ENCODE measurements around the gene RASAL3.

The RASAL3 gene

DNA sequence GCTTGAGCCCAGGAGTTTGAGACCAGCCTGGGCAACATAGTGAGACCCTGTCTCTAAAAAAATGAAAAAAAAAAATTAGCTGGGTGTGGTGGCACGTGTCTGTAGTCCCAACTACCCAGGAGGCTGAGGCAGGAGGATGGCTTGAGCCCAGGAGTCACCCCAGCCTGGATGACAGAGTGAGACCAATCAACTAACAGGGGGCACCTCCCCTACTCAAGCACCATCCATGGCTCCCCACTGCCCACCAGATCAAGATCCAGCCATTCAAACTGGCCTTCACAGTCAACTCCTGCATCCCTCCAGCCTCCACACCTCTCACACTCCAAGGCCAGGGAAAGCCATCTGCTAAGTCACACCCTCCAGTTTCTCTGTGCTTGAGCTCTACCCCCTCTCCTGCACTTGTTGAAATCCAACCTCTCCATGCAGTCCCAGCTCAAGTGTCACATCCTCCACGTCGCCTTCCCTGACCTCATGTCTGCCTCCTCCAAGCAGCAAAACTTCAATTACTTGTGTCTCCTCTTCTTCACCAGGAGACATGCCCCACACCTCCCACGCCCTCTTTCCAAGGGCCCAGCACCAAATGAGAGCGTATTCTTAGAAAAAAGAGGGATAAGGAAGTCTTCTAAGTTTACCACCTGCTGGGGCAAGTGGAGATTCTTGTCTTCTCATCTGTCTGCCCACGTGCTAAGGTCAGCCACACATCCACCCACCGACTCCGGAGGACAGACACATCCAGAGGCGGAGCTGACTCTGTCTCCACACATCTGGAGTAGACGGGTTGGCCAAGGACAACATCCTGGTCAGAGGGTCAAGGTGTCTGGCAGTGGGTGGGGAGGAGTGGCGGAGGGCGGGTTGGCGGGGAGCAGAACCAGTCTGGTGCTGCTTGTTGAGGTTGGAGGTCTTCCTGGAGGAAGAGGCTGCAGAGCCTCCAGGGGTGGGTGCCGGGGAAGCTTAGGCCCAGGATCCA is 43.0 kb upstream of the RASAL3 start (continued):
- TF ChIP-seq, protein P1, sequence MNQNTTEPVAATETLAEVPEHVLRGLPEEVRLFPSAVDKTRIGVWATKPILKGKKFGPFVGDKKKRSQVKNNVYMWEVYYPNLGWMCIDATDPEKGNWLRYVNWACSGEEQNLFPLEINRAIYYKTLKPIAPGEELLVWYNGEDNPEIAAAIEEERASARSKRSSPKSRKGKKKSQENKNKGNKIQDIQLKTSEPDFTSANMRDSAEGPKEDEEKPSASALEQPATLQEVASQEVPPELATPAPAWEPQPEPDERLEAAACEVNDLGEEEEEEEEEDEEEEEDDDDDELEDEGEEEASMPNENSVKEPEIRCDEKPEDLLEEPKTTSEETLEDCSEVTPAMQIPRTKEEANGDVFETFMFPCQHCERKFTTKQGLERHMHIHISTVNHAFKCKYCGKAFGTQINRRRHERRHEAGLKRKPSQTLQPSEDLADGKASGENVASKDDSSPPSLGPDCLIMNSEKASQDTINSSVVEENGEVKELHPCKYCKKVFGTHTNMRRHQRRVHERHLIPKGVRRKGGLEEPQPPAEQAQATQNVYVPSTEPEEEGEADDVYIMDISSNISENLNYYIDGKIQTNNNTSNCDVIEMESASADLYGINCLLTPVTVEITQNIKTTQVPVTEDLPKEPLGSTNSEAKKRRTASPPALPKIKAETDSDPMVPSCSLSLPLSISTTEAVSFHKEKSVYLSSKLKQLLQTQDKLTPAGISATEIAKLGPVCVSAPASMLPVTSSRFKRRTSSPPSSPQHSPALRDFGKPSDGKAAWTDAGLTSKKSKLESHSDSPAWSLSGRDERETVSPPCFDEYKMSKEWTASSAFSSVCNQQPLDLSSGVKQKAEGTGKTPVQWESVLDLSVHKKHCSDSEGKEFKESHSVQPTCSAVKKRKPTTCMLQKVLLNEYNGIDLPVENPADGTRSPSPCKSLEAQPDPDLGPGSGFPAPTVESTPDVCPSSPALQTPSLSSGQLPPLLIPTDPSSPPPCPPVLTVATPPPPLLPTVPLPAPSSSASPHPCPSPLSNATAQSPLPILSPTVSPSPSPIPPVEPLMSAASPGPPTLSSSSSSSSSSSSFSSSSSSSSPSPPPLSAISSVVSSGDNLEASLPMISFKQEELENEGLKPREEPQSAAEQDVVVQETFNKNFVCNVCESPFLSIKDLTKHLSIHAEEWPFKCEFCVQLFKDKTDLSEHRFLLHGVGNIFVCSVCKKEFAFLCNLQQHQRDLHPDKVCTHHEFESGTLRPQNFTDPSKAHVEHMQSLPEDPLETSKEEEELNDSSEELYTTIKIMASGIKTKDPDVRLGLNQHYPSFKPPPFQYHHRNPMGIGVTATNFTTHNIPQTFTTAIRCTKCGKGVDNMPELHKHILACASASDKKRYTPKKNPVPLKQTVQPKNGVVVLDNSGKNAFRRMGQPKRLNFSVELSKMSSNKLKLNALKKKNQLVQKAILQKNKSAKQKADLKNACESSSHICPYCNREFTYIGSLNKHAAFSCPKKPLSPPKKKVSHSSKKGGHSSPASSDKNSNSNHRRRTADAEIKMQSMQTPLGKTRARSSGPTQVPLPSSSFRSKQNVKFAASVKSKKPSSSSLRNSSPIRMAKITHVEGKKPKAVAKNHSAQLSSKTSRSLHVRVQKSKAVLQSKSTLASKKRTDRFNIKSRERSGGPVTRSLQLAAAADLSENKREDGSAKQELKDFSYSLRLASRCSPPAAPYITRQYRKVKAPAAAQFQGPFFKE (tag by site-specific recombination; IDR thresholded peaks at IDR 0.05; ENCODE audit: borderline replicate concordance) = no peak
- TF ChIP-seq EGR2 (tag by site-specific recombination; IDR thresholded peaks at IDR 0.05; ENCODE audit: low read depth) = peak; percentile 95

DNA sequence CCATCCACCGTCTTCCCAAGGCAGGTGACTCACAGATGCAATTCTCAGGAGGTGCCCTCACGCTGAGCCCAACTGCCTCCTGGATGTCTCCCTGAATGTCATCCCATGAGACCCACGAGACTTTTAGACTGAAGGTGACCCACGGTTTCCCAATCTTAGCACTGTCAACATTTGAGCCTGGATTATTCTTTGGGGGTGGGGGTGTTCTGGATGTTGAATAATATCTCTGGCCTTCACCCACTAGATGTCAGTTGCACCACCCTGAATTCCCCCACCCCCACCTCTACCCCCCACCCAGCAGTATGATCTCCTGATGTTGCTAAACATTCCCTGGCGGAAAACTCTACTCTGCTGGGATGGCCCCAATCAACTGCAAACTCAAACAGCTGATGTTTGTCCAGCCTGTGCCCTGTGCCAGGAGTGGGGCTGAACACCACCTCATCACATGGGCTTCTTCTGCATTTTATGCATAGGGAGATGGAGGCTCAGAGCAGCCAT is 41.8 kb upstream of the RASAL3 start:
- H3K4me1 ChIP-seq (ENCODE audit: control insufficient read depth, insufficient read depth, low read length) = peaks cover 2% of the 10 kb centered on the region
- CTCF ChIA-PET = interaction anchor here (1.0 kb wide), 1 partner anchor 49 kb away, joined by 5 read pairs; no protein-coding TSS in a partner anchor
- no peak overlapping the region for H3K4me3 ChIP-seq (ENCODE audit: low read depth, low read length)
- no peak overlapping the region for H3K27ac ChIP-seq (ENCODE audit: extremely low read depth, low read depth, low read length)
- TF ChIP-seq GLIS1 (tag by site-specific recombination; IDR thresholded peaks at IDR 0.05) (peak; percentile 52), ZEB2 (tag by site-specific recombination; IDR thresholded peaks at IDR 0.05) (no peak), ZIC2 (tag by site-specific recombination; IDR thresholded peaks at IDR 0.05) (peak; percentile 49), PRDM1 (tag by site-specific recombination; IDR thresholded peaks at IDR 0.05) (no peak)
- H3K9me3 ChIP-seq (ENCODE audit: control insufficient read depth, insufficient read depth, low read depth, low read length) = no peaks in the 10 kb centered on the region
- no peaks in the 10 kb centered on the region for H3K36me3 ChIP-seq (ENCODE audit: control insufficient read depth in 2 of 2, insufficient read depth in 1 of 2, low read length in 2 of 2)
- POLR2A ChIA-PET = no interaction called here

DNA sequence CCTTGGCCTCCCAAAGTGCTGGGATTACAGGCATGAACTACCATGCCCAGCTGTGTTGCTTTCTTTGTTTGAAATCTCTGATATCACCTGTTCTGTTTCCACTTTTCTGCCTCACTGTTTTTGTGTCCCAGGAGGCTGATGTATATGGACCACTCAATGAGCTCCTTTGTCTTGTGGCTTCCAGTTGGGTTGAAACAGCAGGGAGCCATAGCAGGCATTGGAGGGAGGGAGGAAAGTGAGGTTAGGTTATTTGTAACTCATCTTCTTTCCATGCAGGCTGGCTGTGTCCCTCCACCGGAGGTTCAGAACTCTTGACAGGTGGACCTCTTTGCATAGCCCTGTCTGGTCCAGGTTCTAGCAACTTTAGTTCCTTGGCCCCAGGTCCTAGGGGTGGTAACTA is 37.9 kb upstream of the RASAL3 start:
- CTCF ChIA-PET = no interaction called here
- no peak overlapping the region for H3K4me3 ChIP-seq (ENCODE audit: low read depth, low read length)
- no peaks in the 10 kb centered on the region for H3K4me1 ChIP-seq (ENCODE audit: control insufficient read depth, insufficient read depth, low read length)
- H3K27ac ChIP-seq (ENCODE audit: extremely low read depth, low read depth, low read length) = no peak overlapping the region
- peak; percentile 59 for TF ChIP-seq ZIC2 (tag by site-specific recombination; IDR thresholded peaks at IDR 0.05)
- TF ChIP-seq ZNF114 (tag by site-specific recombination; IDR thresholded peaks at IDR 0.05) = no peak
- no peak for TF ChIP-seq HOXD13 (CRISPR knock-in tag; IDR thresholded peaks at IDR 0.05; ENCODE audit: borderline replicate concordance)
- TF ChIP-seq ZNF214 (tag by site-specific recombination; IDR thresholded peaks at IDR 0.05; ENCODE audit: borderline replicate concordance) = no peak
- TF ChIP-seq ZNF404 (tag by site-specific recombination; IDR thresholded peaks at IDR 0.05) = no peak
- no peak for TF ChIP-seq ZNF239 (tag by site-specific recombination; IDR thresholded peaks at IDR 0.05)
- TF ChIP-seq, protein P2, sequence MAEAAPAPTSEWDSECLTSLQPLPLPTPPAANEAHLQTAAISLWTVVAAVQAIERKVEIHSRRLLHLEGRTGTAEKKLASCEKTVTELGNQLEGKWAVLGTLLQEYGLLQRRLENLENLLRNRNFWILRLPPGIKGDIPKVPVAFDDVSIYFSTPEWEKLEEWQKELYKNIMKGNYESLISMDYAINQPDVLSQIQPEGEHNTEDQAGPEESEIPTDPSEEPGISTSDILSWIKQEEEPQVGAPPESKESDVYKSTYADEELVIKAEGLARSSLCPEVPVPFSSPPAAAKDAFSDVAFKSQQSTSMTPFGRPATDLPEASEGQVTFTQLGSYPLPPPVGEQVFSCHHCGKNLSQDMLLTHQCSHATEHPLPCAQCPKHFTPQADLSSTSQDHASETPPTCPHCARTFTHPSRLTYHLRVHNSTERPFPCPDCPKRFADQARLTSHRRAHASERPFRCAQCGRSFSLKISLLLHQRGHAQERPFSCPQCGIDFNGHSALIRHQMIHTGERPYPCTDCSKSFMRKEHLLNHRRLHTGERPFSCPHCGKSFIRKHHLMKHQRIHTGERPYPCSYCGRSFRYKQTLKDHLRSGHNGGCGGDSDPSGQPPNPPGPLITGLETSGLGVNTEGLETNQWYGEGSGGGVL (tag by site-specific recombination; IDR thresholded peaks at IDR 0.05) = no peak
- peak; percentile 82 for TF ChIP-seq ZNF16 (tag by site-specific recombination; IDR thresholded peaks at IDR 0.05; ENCODE audit: low read depth)
- TF ChIP-seq, protein P3, sequence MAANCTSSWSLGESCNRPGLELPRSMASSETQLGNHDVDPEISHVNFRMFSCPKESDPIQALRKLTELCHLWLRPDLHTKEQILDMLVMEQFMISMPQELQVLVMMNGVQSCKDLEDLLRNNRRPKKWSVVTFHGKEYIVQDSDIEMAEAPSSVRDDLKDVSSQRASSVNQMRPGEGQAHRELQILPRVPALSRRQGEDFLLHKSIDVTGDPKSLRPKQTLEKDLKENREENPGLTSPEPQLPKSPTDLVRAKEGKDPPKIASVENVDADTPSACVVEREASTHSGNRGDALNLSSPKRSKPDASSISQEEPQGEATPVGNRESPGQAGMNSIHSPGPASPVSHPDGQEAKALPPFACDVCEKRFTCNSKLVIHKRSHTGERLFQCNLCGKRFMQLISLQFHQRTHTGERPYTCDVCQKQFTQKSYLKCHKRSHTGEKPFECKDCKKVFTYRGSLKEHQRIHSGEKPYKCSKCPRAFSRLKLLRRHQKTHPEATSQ (tag by site-specific recombination; IDR thresholded peaks at IDR 0.05) = no peak
- no peak for TF ChIP-seq ZNF366 (tag by site-specific recombination; conservative IDR thresholded peaks at IDR 0.05)
- TF ChIP-seq ZBTB21 (tag by site-specific recombination; IDR thresholded peaks at IDR 0.05) = no peak
- no peaks in the 10 kb centered on the region for H3K36me3 ChIP-seq (ENCODE audit: control insufficient read depth in 2 of 2, insufficient read depth in 1 of 2, low read length in 2 of 2)
- no peaks in the 10 kb centered on the region for H3K9me3 ChIP-seq (ENCODE audit: control insufficient read depth, insufficient read depth, low read depth, low read length)
- POLR2A ChIA-PET = no interaction called here
